ENCODE measurements around the gene TM4SF5.
"Not testable (repeated sequence)": the region's sequence is repeated elsewhere in the genome, so short reads cannot be mapped to it uniquely, and the experiment has no call there.

The TM4SF5 gene

DNA sequence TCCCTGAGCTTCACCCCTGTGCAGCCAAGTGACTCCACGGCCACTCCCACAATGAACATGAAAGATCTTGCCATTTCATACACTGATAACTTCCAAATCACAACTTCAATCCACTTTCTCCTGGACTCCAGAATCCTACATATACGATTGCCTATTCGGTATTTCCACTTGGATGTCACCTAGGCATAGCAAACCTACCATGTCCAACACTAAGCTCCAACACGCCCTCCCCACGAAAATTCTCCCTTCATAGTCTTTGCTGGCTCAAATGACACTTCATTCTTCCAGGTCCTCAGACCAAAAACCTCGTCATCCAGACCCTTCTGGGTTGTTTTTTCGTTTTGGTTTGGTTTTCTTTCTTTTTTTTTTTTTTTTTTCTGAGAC is 19.0 kb downstream of the TM4SF5 start:
- DNase-seq (ENCODE audit: low read depth) = no peak

DNA sequence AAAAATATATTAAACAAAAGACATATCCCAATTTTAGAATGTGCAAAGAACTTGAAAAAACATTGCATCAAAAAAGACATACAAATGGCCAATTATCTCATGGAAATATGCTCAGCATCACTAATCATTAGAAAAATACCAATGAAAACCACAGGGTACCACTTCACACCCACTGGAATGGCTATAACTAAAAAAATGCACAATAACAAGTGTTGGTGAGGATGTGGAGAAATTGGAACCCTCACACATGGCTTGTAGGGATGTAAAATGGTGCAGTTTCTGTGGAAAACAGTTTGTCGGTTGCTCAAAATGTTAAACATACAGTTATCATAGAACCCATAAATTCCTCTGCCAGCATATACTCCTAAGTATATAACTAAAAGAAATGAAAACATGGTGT is 23.5 kb downstream of the TM4SF5 start:
- DNase-seq (ENCODE audit: low read depth) = no peak

DNA sequence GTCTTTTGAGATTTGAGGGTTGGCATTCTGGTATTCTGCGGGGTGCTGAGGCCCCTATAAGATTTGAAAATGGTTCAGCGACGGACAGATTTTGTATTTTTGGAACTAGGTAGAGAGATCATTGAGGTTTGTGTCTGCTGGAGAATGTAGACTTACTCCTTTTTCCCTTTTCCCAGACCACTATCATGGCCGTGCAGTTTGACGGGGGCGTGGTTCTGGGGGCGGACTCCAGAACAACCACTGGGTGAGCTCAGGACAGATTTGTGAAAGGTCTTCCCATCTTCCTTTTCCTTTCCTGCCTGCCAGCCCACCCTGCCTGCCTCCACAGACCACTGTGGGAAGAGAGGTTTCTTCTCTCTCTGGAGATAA is 24.9 kb downstream of the TM4SF5 start:
- no peak for DNase-seq (ENCODE audit: low read depth)

DNA sequence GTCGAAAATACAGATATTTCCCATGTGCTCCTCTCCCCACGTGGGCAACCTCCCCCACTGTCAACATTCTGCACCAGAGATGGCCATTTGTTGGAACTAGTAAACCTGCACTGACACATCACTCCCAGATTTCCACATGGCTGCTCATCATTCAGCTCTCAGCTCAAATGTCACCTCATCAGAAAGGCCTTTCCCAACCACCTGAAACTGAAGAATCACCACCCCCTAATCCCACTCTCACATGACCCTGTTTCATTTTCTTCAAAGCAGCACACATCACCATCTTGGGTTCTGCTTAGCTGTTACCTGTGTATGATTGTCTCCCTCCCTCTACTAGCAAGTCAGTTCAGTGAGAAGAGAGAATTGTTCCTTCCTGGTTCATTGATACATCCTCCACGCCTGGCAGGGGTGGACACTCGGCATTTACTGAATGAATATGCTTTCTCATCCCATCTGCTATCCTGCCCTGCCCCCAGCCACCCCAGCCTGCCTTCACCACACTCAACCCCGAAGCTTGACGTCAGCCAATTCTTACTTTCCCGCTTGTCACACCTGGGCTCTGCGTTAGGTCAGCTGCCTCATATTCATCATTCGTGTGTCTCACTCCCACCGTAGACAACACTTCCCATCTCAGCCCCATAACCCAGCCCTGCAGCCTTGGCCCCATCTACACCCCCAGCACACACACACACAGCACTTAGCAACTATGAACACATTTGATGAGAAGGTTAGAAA is 28.9 kb downstream of the TM4SF5 start:
- no peak for DNase-seq (ENCODE audit: low read depth)

DNA sequence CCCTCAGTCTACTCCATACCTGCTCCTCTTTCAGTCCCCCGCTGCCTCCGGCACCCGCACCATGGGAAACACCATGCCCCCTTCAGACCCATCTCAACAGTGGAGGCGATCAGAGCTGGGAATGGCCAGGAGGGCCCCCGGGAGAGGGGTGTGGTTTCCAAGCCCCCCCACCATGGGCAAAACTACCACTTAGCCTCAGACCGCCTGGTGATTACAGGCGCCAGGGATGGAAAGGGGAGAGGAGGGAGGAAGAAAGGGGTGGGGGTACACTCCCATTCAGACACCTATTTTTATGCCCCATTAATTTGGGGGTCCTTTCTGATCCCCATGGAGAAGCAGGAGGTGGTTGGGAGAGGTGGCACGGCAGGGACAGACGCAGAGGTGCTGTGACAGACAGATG is 30.5 kb downstream of the TM4SF5 start, which contains the start of gene C17orf114:
TSS of gene C17orf114 (minus strand) at position 101 of the 400 bp plus-strand sequence.
- DNase-seq (ENCODE audit: low read depth) = no peak

DNA sequence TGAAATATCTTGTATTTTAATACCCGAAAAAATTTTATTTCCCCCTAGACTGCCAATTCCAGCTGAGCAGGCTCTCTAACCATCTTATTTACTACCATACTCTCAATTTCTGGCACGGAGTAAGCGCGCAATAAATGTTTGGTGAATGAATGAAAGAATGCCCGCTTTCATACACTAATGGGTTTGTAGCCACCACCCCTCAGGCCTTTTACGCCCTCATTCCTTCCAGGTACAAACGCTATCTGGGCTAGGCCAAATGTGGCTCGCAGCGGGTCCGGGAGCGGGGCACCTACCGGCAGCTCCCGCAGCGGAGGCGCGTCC is 34.7 kb downstream of the TM4SF5 start:
- DNase-seq (ENCODE audit: low read depth) = no peak

DNA sequence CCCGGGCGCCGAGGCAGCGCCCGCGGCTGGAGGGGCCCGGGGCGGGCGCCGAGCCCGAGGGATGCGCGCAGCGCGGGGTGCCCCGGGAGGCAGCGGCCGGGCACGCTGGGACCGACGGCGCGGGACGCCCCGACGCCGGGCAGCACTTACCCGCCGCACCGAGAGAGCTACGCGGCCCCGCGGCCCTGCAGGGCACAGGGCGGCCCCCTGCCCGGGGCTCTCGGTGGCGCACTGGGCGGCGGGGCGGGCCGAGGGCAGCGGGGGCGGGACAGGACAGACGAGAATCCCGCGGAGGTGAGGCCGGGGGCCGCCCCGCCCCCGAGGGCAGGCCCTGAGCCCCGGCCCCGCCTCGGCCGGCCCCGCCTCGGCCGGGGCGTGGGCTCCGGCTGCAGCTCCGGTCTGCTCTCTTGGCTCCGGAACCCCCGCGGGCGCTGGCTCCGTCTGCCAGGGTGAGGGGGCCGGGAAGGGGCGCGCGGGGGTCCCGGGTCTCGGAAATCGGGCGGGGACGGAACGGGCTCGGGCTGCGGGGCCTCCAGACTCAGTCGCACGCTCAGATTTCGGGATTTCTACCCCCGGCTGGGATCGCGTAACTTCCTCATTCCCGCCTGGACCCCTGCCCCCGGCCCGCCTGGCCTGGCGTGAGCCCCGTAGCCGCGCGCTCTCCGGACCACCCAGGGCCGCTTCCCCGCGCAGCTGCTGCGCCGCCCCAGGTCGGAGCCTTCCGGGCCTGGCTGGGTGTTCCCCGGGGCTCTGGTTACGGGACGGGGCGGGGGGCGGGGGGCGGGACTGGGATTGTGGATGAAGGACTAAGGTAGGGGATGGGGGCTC is 35.3 kb downstream of the TM4SF5 start, which contains the start of gene PLD2:
TSS of gene PLD2 (plus strand) at position 376 of the 828 bp plus-strand sequence. CDS start 621 bp downstream, outside the sequence.
- no peak for DNase-seq (ENCODE audit: low read depth)

DNA sequence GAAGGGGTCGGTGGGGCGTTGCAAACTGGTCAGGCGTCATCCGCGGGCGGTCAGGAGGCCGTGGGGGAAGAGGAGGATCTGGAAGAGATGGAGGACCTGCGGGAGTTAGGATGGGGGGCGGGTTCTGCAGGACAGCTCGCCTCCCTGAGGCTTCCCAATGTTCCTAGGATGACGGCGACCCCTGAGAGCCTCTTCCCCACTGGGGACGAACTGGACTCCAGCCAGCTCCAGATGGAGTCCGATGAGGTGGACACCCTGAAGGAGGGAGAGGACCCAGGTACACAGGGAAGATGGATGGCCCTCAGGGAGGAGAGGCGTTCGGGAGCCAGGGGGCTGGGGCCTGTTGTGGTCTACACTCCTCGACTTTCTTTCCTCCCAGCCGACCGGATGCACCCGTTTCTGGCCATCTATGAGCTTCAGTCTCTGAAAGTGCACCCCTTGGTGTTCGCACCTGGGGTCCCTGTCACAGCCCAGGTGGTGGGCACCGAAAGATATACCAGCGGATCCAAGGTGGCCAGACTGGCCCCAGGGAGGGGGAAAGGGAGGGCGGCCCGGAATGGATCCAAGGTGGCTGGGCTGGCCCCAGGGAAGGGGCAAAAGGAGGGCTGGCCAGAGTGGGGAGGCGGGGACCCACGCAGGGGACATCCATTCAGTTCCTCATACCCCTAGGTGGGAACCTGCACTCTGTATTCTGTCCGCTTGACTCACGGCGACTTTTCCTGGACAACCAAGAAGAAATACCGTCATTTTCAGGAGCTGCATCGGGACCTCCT is 36.1 kb downstream of the TM4SF5 start:
- DNase-seq (ENCODE audit: low read depth) = no peak

DNA sequence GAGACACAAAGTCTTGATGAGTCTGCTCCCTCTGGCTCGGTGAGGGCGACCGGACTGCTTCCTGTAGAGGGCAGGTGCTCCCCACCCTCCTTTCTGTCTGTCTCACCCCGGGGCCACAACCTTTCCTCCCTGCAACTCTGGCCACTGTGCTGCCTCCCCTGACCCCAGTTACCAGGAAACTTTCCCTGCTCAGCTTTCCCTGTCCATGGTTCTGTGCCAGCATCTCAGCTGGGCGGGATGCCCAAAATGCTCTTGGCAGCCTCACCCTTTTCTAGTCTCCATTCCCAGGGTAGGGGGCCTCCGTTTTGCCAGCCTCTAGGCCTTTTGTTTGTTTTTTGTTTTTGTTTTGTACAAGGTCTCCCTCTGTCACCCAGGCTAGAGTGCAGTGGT is 36.7 kb downstream of the TM4SF5 start:
- DNase-seq (ENCODE audit: low read depth) = no peak

DNA sequence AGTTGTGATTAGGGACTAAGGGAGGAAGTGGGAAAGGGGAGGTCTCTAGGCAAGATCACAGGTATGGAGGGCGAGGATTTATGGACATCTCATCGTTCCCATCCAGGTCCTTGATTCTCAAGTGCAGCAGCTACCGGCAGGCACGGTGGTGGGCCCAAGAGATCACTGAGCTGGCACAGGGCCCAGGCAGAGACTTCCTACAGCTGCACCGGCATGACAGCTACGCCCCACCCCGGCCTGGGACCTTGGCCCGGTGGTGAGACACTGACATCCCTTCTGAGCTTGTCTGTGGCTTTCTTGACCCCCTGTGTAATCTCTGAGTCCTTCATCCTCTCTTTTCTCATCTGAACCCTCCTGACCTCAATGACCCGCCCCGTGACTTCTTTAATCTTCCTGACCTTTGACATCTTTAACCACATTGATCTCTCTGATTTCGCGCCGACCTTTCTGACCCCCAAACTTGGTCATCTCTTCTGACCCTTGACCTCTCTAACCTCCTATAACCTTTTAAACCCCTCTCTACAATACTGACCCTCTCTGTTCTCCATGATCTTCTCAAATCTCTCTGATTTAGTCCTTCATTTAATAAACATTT is 39.1 kb downstream of the TM4SF5 start:
- no peak for DNase-seq (ENCODE audit: low read depth)

DNA sequence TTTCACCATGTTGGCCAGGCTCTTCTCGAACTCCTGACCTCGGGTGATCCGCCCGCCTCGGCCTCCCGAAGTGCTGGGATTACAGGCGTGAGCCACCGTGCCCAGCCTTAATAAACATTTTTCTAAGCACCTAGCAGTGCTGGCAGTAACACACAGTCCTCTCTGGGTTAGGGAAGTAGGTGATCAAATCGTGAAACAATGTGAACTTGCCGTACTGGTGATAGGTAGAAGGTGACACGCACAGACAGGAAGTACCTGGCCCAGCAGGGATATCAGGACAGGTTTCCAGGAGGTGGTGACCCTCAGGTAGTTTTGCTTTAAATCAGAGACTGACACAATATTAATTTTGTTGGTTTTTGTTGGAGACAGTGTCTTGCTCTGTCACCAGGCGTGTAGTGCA is 39.8 kb downstream of the TM4SF5 start:
- DNase-seq (ENCODE audit: low read depth) = no peak

DNA sequence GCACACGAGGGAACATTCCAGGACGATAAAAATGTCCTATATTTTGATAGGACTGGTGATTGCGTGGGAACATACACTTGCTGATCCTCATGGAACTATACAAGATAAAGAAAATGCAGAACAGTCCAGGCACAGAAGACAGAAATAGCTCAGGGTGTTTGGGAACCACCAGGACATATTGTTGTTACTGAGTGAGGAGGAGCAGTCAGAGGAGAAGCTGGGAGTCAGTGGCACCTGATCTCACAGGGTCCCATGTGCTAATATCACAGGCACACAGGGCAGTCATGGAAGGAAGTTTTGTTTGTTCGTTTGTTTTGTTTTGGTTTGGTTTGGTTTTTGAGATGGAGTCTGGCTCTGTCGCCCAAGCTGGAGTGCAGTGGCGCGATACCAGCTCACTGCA is 41.0 kb downstream of the TM4SF5 start:
- no peak for DNase-seq (ENCODE audit: low read depth)

DNA sequence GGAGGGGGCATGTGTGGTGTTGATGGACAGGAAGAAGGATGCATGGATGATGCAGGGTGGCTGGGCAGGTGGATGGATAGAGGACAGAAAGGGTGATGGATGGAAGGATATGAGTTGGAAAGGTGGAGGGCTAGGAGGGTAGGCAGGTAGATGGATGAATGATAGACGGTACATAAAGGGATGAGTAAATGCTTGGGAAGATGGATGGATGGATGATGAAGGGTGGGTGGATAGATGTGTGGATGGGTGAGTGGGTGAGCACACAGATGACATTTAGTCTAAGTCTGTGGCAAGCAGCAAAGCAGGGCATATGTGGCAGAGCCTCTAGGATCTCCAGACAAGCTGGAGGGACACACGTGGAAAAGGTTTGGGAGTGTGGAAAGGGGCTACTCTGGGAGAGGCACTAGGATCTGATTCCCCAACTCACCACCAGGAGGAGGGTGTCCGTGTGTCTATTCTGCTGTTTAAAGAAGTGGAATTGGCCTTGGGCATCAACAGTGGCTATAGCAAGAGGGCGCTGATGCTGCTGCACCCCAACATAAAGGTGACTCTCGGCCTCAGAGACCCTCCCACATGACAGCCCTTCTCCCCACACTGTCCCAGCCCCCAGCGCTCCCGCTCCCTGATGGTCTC is 43.5 kb downstream of the TM4SF5 start:
- DNase-seq (ENCODE audit: low read depth) = no peak

DNA sequence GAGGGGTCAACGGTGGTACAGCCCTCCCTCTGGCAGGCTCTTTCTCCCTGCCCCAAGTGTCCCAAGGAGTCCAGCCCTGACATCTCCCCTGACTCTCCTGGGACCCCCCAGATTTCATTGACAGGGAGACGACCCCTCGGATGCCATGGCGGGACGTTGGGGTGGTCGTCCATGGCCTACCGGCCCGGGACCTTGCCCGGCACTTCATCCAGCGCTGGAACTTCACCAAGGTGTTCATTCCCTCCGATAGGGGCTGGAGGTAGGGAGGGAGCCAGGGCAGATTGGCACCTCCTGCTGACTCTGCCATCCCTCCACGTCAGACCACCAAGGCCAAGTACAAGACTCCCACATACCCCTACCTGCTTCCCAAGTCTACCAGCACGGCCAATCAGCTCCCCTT is 45.1 kb downstream of the TM4SF5 start:
- DNase-seq (ENCODE audit: low read depth) = no peak

DNA sequence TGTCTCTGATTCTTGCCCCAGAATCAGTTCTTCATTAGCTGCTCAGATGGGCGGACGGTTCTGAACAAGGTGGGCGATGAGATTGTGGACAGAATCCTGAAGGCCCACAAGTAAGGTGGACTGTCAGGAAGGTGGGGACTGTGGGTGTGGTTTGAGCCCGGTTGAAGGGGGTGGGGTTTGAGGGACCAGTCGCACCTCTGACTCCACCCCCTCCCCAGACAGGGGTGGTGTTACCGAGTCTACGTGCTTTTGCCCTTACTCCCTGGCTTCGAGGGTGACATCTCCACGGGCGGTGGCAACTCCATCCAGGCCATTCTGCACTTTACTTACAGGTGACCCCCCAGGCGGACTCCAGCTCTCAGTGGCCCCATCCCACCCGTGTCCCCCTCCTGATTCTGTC is 46.6 kb downstream of the TM4SF5 start:
- DNase-seq (ENCODE audit: low read depth) = no peak

DNA sequence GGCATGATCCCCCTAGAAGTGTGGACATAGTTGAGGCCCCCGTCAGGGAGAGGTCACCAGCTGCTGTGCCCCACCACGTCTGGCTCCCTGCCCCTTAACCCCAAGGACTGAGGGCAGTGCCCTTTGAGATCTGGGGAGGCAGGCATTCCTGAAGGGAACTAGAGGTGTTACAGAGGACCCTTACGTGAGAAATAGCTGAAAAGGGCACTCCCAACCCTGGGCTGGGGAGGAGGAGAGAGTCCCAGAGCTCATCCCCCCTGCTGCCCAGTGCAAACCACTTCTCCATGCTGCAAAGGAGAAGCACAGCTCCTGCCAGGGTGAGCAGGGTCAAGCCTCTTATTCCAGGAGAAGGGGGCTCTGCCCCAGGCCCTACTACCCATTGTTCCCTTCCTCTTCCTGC is 51.1 kb downstream of the TM4SF5 start:
- DNase-seq (ENCODE audit: low read depth) = no peak

DNA sequence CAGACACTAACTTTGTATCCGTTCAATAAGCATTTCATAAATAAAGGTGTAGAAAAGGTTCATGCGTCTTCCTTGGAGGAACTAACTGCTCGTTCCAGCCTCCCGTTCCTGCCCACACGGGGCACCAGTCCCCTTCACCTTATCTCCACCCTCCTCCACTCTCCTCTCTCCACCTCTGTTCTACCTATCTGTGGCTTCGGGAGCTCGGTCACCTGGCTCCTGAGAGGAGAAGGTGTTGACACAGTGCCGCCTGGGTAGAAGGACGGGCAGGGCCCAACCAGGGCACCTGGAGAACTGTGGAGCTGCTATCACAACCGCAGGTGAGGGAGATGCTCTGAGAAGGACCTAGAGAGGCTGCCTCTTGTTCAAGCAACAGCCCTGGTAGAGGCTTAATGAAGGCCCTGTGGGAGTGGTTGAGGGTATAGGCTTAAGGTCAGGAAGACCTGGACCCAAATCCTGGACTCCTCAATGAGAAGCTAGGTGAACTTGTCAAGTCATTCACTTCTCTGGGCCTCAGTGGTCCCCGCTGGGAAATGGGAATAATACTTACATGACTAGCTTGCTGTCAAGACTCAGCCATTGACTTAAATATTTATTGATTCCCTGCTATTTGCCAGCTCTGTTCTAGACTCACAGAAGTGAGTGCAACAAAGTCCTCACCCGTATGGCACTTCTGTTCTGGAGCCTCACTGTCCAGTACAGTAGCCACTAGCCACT is 51.8 kb downstream of the TM4SF5 start:
- no peak for DNase-seq (ENCODE audit: low read depth)

DNA sequence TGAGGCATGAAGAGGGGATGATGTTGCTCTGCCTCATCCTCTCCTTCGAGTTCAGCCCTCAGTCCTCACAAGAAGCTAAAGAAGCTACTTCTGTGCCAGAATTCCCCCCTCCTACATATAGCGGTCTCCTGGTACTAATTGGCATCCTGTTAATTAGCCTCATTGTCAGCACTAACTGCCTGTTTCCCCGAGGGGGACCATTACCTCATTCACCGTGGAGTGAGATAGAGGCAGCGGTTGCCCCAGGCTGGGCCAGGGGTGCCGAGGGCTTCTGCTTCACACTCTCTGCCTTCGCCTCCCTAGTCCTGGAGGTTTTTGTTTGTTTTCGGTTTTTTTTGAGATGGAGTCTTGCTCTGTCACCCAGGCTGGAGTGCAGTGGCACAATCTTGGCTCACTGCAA is 55.7 kb downstream of the TM4SF5 start:
- no peak for DNase-seq (ENCODE audit: low read depth)

DNA sequence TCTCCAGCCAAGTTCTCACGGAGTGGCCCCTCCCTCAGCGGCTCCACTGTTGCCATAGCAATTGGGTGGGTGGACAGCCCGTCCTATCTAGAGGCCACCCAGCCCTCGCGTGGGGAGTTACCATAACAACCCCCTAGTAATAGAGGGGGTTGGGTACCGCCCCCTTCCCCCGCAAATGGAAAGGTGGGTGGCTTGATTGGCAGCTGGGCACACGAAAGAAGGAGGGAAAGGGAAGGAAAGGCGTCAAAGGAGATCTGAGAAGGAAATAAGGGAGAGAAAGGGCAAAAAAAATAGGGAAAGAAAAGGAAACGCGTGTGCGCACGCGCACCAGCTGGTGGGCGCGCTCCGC is 61.1 kb downstream of the TM4SF5 start:
- not testable (repeated sequence) for DNase-seq (ENCODE audit: low read depth)
